ENCODE data around the gene PKN1. TPM values are rescaled to one million over a fixed set of nuclear protein-coding genes. Genes with fewer than 3 reads are reported as not detected.

The PKN1 gene
- total RNA-seq, 1 donor from 2014 or later: 147 TPM

DNA sequence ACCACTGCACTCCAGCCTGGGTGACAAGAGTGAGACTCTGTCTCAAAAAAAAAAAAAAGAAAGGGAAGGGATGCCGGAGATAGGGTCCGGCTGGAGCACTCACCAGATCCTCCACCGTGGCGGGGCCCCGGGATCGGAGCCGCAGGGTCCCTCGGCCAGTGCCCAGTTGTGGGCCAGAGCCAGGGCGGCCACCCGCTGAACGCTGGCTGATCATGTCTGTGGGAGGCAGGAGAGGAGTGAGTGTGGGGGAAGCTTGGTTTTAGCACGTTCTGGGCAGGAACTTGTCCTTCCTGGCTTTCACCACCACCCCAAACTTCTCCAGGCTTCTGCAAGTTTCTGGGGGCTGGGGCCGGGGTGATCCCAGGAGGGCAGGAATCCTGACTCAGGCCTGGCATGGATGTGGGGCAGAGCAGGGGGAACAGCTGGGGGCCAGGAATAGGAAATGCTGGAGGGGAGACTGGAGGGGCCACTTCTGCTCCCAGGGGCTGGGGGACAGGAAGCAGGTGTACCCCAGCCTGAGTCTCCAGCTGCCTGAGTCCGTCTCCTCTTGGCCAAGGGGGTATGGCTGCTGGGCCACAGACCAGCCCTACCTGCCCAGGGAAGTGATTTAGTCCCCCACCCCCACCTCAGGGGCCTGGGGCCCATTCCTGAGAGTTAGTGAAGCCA lies 46.3 kb downstream of the PKN1 start:
- Histone ChIP-seq H3K4me1 (peaks cover 28% of the 10 kb centered on the region), H3K9me3 (no peaks in the 10 kb centered on the region), H3K36me3 (peaks cover 63% of the 10 kb centered on the region), H3K4me3 (no peak overlapping the region), H3K27ac (no peak overlapping the region), H3K27me3 (ENCODE audit: low read depth) (peaks cover 9% of the 10 kb centered on the region)
- TF ChIP-seq CTCF (IDR thresholded peaks at IDR 0.05): no peak
- ATAC-seq (no peak), DNase-seq (no peak)
- intact Hi-C loops (cut with DNase I): no loop called here

DNA sequence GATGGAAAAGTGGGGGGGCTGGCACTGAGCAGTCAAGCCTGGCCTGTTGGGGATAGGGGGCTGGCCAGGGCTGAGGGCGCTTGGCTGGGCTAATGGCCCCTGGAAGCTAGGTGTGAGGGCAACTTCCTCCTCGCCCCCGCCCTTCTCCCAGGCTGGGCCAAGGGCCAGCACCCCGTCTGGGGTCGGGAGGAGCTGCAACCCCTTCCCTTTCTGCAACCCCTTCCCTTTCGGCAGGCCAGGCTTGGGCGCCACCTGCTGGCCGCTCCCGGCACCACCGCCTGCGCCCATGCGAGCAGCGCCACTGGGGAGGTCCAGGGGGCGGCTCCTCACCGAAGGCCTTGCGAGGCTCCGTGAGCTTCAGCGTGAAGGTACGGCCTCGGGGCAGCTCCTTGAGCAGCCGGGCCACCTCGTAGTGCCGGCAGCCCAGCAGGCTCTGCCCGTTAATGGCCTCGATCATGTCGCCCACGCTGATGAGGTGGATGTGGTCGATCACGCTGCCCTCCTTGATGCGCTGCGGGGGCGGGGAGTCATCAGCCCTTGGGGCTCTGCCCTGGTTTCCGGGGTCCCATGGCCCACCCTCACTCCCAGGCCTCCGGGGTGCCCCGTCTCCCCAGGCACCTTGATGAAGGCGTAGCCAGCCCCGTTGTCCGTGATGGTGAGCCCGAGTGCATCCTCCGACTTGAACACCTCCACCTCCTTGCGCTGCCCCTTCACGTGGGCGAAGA lies 47.0 kb downstream of the PKN1 start:
- ATAC-seq: peak; percentile 34 to 39
- Histone ChIP-seq H3K36me3 (peaks cover 66% of the 10 kb centered on the region), H3K4me3 (no peak overlapping the region), H3K27ac (no peak overlapping the region), H3K9me3 (no peaks in the 10 kb centered on the region), H3K27me3 (ENCODE audit: low read depth) (peaks cover 2% of the 10 kb centered on the region), H3K4me1 (peaks cover 24% of the 10 kb centered on the region)
- DNase-seq: peak; percentile 67
- intact Hi-C loops (cut with DNase I): no loop called here
- TF ChIP-seq CTCF (IDR thresholded peaks at IDR 0.05): peak; percentile 93

DNA sequence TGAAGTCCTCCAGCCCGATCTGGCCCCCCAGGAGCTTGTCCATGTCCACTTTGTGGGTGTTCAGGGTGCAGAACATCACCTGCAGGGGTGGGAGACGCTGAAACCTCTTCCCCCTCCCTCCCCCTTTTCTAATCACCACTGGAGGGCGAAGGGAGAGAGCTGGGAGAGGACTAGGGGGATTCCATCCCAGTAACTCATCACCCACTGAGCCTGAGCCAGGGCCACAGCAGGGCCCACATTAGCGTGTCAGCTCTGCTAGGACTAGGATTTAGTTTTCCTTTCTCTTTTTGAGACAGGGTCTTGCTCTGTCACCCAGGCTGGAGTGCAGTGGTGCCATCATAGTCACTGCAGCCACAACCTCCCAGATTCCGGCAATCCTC lies 47.6 kb downstream of the PKN1 start:
- DNase-seq: no peak
- TF ChIP-seq CTCF (IDR thresholded peaks at IDR 0.05): no peak
- H3K27me3 ChIP-seq (ENCODE audit: low read depth): no peaks in the 10 kb centered on the region
- H3K9me3 ChIP-seq: no peaks in the 10 kb centered on the region
- ATAC-seq: no peak
- H3K36me3 ChIP-seq: peaks cover 66% of the 10 kb centered on the region
- H3K4me1 ChIP-seq: peaks cover 18% of the 10 kb centered on the region
- H3K27ac ChIP-seq: no peak overlapping the region
- no peak overlapping the region for H3K4me3 ChIP-seq
- intact Hi-C loops (cut with DNase I): no loop called here

DNA sequence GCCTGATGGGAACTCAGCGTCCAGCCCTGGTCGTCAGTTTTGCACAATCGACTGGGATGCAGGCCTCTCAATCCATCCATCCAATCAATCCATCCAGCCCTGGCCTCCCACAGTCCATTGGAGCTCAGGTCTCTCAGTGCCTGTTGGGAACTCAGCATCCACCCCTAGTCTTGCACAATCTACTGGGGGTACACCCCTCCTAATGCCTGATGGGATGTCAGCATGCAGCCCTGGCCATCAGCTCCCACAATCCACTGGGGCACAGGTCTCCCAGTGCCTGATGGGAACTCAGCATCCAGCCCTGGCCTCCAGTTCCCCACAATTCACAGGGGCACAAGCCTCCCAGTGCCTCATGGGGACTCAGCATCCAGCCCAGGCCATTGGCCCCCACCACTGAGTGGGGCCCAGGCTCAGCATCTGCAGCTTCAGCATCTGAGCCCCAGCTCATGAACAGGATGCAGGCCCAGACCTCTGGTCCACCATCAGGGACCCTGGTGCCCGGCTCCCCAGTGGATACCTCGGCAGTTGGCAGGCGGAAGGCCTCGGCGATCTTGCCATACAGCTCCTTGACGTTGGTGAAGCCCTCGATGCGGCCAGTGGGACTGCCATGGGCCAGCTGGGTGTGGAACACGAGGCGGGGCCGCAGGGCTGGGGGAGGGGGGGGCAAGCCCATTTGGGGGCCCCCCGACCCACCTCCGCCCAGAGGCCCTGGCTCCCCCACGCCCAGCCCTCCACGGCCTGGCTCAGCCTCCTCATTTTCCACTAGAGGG lies 49.3 kb downstream of the PKN1 start:
- no peaks in the 10 kb centered on the region for H3K27me3 ChIP-seq (ENCODE audit: low read depth)
- no peaks in the 10 kb centered on the region for H3K9me3 ChIP-seq
- ATAC-seq: no peak
- H3K36me3 ChIP-seq: peaks cover 63% of the 10 kb centered on the region
- peaks cover 10% of the 10 kb centered on the region for H3K4me1 ChIP-seq
- no peak for TF ChIP-seq CTCF (IDR thresholded peaks at IDR 0.05)
- H3K27ac ChIP-seq: no peak overlapping the region
- DNase-seq: no peak
- intact Hi-C loops (cut with DNase I): no loop called here
- no peak overlapping the region for H3K4me3 ChIP-seq

DNA sequence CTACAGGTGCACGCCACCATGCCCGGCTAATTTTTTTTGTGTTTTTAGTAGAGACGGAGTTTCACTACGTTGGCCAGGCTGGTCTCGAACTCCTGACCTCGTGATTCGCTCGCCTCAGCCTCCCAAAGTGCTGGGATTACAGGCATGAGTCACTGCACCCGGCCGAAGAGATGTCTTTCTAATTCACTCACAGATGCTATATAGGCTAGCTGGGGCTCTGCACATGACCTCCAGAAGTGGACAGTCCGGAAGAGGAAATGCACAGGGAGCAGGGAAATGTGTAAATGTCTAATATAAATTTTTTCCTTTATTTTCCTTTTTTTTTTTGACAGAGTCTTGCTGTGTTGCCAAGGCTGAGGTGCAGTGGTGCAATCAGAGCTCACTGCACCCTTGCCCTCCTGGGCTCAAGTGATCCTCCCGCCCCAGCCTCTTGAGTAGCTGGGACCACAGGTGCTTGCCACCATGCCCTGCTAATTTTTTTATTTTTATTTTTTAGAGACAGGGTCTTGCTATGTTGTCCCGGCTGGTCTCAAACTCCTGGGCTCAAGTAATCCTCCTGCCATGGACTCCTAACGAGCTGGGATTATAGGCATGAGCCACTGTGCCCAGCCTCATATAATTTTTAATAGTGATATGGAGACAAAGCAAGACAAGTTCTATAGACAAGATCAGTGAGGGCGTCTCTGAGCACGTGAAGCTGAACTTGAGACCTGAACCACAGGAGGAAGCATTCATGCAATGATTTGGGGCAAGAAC lies 54.4 kb downstream of the PKN1 start:
- DNase-seq: no peak
- no peak for TF ChIP-seq CTCF (IDR thresholded peaks at IDR 0.05)

More for the DNA sequence above, 54.4 kb downstream of the PKN1 start:
- H3K27ac ChIP-seq: no peak overlapping the region
- intact Hi-C loops (cut with DNase I): no loop called here
- no peaks in the 10 kb centered on the region for H3K9me3 ChIP-seq
- ATAC-seq: no peak
- H3K4me3 ChIP-seq: no peak overlapping the region
- H3K4me1 ChIP-seq: no peaks in the 10 kb centered on the region
- peaks cover 58% of the 10 kb centered on the region for H3K36me3 ChIP-seq
- no peaks in the 10 kb centered on the region for H3K27me3 ChIP-seq (ENCODE audit: low read depth)
